ENCODE results near the gene IDUA.

DNA sequence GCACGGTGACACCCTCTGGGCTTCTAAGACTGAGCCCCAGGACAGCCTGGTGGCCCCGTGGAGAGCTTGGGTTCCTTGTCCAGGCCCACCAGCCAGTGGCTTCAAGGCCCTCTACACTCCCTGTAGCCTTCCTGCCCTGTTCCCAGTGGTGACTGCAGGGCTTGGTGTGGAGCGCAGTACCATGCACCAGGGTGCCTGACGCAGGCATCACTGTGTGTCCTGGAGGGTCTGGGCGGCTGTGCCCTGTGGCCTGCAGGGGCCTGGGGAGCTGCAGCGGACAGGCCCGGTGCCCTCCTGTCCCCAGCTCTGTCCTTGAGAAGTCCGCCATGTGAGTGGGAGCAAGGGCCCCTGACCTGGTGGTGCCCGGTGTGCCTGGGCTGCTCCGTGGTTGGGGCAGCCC lies 28.9 kb downstream of the IDUA start:
- TF ChIP-seq, protein P1, sequence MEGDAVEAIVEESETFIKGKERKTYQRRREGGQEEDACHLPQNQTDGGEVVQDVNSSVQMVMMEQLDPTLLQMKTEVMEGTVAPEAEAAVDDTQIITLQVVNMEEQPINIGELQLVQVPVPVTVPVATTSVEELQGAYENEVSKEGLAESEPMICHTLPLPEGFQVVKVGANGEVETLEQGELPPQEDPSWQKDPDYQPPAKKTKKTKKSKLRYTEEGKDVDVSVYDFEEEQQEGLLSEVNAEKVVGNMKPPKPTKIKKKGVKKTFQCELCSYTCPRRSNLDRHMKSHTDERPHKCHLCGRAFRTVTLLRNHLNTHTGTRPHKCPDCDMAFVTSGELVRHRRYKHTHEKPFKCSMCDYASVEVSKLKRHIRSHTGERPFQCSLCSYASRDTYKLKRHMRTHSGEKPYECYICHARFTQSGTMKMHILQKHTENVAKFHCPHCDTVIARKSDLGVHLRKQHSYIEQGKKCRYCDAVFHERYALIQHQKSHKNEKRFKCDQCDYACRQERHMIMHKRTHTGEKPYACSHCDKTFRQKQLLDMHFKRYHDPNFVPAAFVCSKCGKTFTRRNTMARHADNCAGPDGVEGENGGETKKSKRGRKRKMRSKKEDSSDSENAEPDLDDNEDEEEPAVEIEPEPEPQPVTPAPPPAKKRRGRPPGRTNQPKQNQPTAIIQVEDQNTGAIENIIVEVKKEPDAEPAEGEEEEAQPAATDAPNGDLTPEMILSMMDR (IDR thresholded peaks at IDR 0.05; ENCODE audit: insufficient read depth, low read length, poor library complexity, severe bottlenecking): no peak
- no peak for TF ChIP-seq EZH2phosphoT487 (conservative IDR thresholded peaks at IDR 0.05; ENCODE audit: low read length)

Data from SU-DHL-6 (cell line).